ENCODE measurements around the gene CYB5RL.

DNA sequence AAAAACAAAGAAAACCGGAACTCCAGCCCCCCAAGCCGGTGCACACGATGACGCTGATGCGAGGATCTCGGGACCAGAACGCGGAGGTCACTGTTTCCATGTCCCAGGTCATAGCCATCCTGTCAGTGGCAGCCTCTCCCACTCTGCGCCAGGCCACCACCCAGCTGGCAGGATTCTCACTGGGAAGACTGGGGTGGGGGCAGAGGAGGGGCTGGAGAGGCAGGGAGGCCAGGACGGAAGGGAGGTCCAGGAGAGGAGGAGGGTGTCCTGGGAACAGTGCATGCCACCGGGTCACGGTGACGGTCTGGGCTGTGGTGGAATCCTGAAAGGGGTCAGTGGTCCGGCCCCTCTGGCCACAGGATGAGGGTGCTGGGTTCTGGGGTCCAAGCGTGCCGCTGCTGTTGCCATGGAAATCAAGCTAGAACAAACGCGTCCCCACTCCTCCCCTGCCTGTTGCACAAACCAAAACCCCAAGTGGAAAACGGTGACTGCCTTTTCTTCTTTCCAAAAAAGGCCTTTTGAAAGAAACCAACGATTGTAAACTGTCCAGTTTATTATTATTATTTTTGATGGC is 26.2 kb upstream of the CYB5RL start:
- no peak for TF ChIP-seq TAF1 (IDR thresholded peaks at IDR 0.05; ENCODE audit: low read depth, low read length)
- TF ChIP-seq POLR2A (IDR thresholded peaks at IDR 0.05; ENCODE audit: low read depth, low read length): no peak
- no peak for TF ChIP-seq POLR2AphosphoS5 (IDR thresholded peaks at IDR 0.05; ENCODE audit: low read depth, low read length)

All from GM12891 (cell line).